Vagina (tissue), 2 donors: Measurements from ENCODE around the gene PLA2G4A. TPM values are rescaled to one million over a fixed set of nuclear protein-coding genes. Genes with fewer than 3 reads are reported as not detected.

Source experiments
- DNase-seq, 2 donors: peaks; one replicate each; pipeline ENCODE4 v3.0.0-alpha.2; 2017; ENCODE audit errors: extremely low spot score in 2 of 2
- H3K27ac ChIP-seq: fragments of 200-600 bp; sonication (generic); one replicate; pipeline ENCODE4 v1.5.1; 2019
- H3K27me3 ChIP-seq: fragments of 200-600 bp; sonication (generic); one replicate; pipeline ENCODE4 v1.5.1; 2019
- H3K36me3 ChIP-seq, 2 donors: fragments of 200-600 bp; sonication (generic); one replicate each; pipeline ENCODE4 v1.5.1; 2017 to 2019
- H3K4me1 ChIP-seq: fragments of 200-600 bp; sonication (generic); one replicate; pipeline ENCODE4 v1.5.1; 2019
- H3K4me3 ChIP-seq, 2 donors: fragments of 200-600 bp; sonication (generic); 1 replicate in 1 of 2; 2 replicates in 1 of 2; pipeline ENCODE4 v1.5.1; 2016 to 2019
- H3K9me3 ChIP-seq: fragments of 200-600 bp; sonication (generic); one replicate; pipeline ENCODE4 v1.5.1; 2019
- POLR2A ChIP-seq, 2 donors: fragments of 450-650 bp; IDR thresholded peaks; one replicate each; pipeline ENCODE4 v1.6.1; 2017; ENCODE audit warnings: antibody characterized with exemption in 2 of 2, mild to moderate bottlenecking in 2 of 2, moderate library complexity in 2 of 2
- POLR2AphosphoS5 ChIP-seq, 2 donors: sonication (generic); formaldehyde crosslinking; IDR thresholded peaks; one replicate each; pipeline ENCODE4 v1.9.0; 2017; ENCODE audit warnings: antibody characterized with exemption in 2 of 2, mild to moderate bottlenecking in 2 of 2, low read depth in 1 of 2; ENCODE audit not compliant: insufficient read depth in 1 of 2
- intact Hi-C: fragments of 100-400 bp; cut with DNase I; formaldehyde crosslinking; loops from one replicate; pipeline ENCODE4 v1.15.1; 2023
- total RNA-seq: library from RNA; depleted of rRNA; stranded (reverse); fragments of >200 nt; gene quantifications from one replicate; pipeline ENCODE4 v1.2.3, GENCODE V29; 2016
- TF ChIP-seq, protein P1 (sequence below), 3 experiments: fragments of 450-650 bp in 2 of 3; fragments of 200-600 bp in 1 of 3; sonication (generic) in 1 of 3; IDR thresholded peaks; one replicate each; pipeline ENCODE4 v1.5.1; 2017 to 2019; ENCODE audit warnings: antibody characterized with exemption in 3 of 3, mild to moderate bottlenecking in 2 of 3, moderate library complexity in 2 of 3

The PLA2G4A gene
- total RNA-seq, 1 donor from 2014 or later, result 12.5 TPM

DNA sequence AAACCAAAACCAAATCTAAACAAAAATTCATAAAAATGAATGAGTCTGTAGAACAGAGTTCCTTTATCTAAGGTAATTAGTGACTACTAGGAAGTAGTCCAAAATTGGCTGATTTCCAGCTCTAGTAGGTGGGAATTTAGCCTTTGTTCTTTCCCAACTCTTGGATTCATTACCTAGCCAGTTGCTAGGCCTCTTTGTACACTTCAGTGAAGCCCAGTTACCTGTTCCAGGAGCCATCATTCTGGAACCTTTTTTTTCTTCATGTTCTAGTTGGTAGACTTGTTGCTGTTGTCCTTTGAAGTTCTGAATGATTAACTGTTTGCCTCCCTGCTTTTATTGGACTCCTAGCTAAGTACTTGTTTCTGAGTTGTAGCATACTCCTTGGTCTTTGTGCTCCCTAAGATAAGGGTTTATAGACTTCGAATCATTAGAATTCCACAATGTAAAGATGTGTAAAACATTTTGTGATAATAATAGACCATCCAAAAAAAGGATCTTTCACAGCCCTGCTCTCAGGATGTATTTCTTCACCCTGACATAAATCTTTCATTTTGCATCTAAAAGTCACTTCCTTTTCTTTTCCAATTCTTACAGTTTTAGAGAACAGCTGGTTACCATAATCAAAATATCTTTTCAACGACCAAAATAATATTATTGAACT, 9.8 kb downstream of the PLA2G4A start:
- H3K27me3 ChIP-seq, result no peaks in the 10 kb centered on the region
- H3K4me1 ChIP-seq, result peaks cover 38% of the 10 kb centered on the region
- peak overlapping the region; percentile 42 for H3K27ac ChIP-seq
- DNase-seq, result no peak
- intact Hi-C loops, result no loop called here
- TF ChIP-seq POLR2AphosphoS5 (IDR thresholded peaks at IDR 0.05; ENCODE audit: insufficient read depth in 1 of 2, low read depth in 1 of 2) (no peak), POLR2A (IDR thresholded peaks at IDR 0.05) (no peak)
- TF ChIP-seq, protein P1, sequence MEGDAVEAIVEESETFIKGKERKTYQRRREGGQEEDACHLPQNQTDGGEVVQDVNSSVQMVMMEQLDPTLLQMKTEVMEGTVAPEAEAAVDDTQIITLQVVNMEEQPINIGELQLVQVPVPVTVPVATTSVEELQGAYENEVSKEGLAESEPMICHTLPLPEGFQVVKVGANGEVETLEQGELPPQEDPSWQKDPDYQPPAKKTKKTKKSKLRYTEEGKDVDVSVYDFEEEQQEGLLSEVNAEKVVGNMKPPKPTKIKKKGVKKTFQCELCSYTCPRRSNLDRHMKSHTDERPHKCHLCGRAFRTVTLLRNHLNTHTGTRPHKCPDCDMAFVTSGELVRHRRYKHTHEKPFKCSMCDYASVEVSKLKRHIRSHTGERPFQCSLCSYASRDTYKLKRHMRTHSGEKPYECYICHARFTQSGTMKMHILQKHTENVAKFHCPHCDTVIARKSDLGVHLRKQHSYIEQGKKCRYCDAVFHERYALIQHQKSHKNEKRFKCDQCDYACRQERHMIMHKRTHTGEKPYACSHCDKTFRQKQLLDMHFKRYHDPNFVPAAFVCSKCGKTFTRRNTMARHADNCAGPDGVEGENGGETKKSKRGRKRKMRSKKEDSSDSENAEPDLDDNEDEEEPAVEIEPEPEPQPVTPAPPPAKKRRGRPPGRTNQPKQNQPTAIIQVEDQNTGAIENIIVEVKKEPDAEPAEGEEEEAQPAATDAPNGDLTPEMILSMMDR (IDR thresholded peaks at IDR 0.05), result no peak
- H3K36me3 ChIP-seq, result no peaks in the 10 kb centered on the region
- H3K9me3 ChIP-seq, result no peaks in the 10 kb centered on the region
- H3K4me3 ChIP-seq, result no peak overlapping the region

DNA sequence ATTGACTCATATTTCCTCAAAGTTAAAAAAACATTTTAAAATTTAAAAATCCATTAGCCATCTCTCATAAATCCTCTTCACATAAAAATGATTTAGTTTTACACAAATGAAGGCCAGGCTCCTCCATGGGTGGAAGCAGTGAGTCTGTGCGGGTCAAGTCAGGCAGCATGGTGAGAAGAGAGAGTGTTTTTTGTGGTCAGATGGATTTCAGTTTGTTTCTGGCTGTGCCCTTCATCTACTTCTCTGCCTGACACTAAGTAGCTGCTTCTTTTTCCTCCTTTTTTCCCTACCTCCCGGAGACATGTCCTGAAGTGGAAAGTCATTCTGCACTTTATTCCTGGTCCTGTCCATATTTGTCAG, 10.3 kb downstream of the PLA2G4A start:
- H3K4me3 ChIP-seq, result no peak overlapping the region
- no peak for TF ChIP-seq POLR2A (IDR thresholded peaks at IDR 0.05)
- TF ChIP-seq, protein P1 (IDR thresholded peaks at IDR 0.05), result no peak
- no peak for TF ChIP-seq POLR2AphosphoS5 (IDR thresholded peaks at IDR 0.05; ENCODE audit: insufficient read depth in 1 of 2, low read depth in 1 of 2)
- DNase-seq, result no peak
- no peaks in the 10 kb centered on the region for H3K36me3 ChIP-seq
- H3K27me3 ChIP-seq, result no peaks in the 10 kb centered on the region
- H3K4me1 ChIP-seq, result peaks cover 38% of the 10 kb centered on the region
- H3K27ac ChIP-seq, result peak overlapping the region; percentile 42
- no peaks in the 10 kb centered on the region for H3K9me3 ChIP-seq
- intact Hi-C loops, result no loop called here

DNA sequence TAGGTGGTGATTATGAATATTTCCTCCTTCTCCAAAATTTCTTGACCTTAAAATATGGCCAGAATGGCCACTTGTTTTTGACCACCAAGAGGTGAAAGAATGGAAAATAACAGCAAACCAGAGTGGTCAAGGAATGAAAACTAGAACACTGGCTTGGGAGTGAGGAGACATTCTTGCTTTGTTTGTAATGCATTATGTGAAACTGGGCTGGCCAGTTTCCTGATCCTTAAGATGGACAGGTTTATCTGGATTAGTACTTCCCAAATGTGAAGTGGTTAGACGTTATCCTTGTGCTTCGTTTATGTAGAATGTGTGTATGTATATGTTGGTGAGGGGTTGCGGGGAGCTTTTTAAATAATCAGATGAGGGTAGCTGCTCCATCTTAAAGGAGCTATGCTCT, 12.8 kb downstream of the PLA2G4A start:
- DNase-seq, result no peak
- H3K4me1 ChIP-seq, result peaks cover 53% of the 10 kb centered on the region
- TF ChIP-seq, protein P1 (IDR thresholded peaks at IDR 0.05), result no peak
- TF ChIP-seq POLR2AphosphoS5 (IDR thresholded peaks at IDR 0.05; ENCODE audit: insufficient read depth in 1 of 2, low read depth in 1 of 2), result no peak
- TF ChIP-seq POLR2A (IDR thresholded peaks at IDR 0.05), result no peak
- no peak overlapping the region for H3K4me3 ChIP-seq
- H3K36me3 ChIP-seq, result no peaks in the 10 kb centered on the region
- no peaks in the 10 kb centered on the region for H3K27me3 ChIP-seq
- no peaks in the 10 kb centered on the region for H3K9me3 ChIP-seq
- intact Hi-C loops, result no loop called here
- H3K27ac ChIP-seq, result no peak overlapping the region

DNA sequence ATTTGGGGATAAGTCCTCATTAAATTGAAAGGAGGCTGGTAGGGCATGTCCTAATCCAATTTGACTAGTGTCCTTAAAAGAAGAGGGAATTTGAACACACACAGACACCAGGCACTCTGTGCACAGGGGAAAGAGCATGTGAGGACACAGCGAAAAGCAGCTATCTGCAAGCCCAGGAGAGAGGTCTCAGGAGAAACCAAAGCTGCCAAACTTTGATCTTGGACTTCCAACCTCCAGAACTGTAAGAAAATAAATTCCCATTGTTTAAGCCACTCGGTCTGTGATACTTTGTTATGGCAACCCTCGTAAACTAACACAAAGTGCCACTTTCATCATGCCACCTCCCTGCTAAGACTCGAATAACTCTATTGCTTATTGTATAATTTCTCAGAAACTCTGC, 13.8 kb downstream of the PLA2G4A start:
- H3K27me3 ChIP-seq, result no peaks in the 10 kb centered on the region
- no peak for DNase-seq
- no peak overlapping the region for H3K4me3 ChIP-seq
- intact Hi-C loops, result no loop called here
- H3K36me3 ChIP-seq, result no peaks in the 10 kb centered on the region
- TF ChIP-seq, protein P1 (IDR thresholded peaks at IDR 0.05), result no peak
- TF ChIP-seq POLR2AphosphoS5 (IDR thresholded peaks at IDR 0.05; ENCODE audit: insufficient read depth in 1 of 2, low read depth in 1 of 2), result no peak
- TF ChIP-seq POLR2A (IDR thresholded peaks at IDR 0.05), result no peak
- H3K9me3 ChIP-seq, result no peaks in the 10 kb centered on the region
- H3K27ac ChIP-seq, result no peak overlapping the region
- peaks cover 55% of the 10 kb centered on the region for H3K4me1 ChIP-seq

DNA sequence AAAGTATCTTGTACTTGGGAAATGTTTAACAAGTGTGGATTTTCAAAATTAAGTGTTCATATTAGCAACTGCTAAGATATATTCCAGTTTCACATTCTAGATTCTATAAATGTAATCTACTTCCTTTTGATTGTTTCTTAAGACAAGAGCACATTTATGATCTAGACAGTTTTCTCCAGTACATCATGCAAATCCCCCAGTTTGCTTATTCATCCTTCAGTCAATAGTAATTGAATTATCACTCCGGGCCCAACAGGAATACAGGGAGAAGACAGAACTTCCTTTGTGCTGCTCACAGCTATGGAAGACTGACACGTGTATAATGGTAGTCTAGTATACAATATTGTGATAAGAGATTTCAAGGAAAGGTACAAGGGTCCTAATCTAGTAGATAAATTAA, 14.5 kb downstream of the PLA2G4A start:
- H3K4me3 ChIP-seq, result no peak overlapping the region
- intact Hi-C loops, result no loop called here
- no peaks in the 10 kb centered on the region for H3K36me3 ChIP-seq
- TF ChIP-seq, protein P1 (IDR thresholded peaks at IDR 0.05), result no peak
- TF ChIP-seq POLR2AphosphoS5 (IDR thresholded peaks at IDR 0.05; ENCODE audit: insufficient read depth in 1 of 2, low read depth in 1 of 2) (no peak), POLR2A (IDR thresholded peaks at IDR 0.05) (no peak)
- no peak for DNase-seq
- H3K9me3 ChIP-seq, result no peaks in the 10 kb centered on the region
- H3K4me1 ChIP-seq, result peaks cover 55% of the 10 kb centered on the region
- no peak overlapping the region for H3K27ac ChIP-seq
- no peaks in the 10 kb centered on the region for H3K27me3 ChIP-seq
